ENCODE data around the gene TCERG1L.

The TCERG1L gene

GRCh38 chr10:131227163-131227740, 84.3 kb downstream of the TCERG1L start:
- no peak for DNase-seq (ENCODE audit: low read depth in 2 of 2)

DNA sequence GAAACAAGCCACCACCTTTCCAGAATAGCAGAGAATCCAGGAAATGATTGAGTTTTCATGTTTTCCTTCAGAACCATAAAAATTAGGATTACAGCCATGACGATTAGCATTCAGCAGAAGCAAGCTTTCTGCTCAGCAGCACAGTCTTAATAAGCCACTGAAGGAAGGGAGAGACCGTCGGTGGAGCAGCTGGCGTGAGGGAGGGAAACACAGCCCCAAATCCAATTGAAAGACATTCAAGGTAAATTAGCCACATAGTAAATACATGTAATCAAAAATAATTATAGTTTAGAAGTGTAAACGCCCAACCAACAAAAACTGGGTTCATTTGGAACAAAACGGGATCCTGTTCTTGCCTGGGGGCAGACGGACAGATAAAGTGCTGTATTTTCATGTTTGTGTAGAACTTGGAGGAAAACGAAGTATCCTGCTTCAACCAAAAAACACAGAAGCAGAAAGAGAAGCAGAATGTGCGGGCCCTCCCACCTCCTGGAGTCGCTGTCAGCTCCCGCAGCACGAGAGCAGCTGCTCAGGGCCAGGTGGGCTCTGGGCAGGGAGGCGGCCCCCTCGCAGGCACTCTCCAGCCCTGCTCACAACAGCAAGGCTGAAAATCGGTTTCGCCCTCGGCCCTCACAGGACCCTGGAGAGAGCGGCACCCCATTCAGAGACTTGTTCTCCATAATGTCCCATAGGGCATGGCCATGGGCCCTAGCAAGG, 84.9 kb downstream of the TCERG1L start:
- DNase-seq (ENCODE audit: low read depth in 2 of 2): no peak

GRCh38 chr10:131224106-131224505, 87.4 kb downstream of the TCERG1L start:
- DNase-seq (ENCODE audit: low read depth in 2 of 2): no peak

DNA sequence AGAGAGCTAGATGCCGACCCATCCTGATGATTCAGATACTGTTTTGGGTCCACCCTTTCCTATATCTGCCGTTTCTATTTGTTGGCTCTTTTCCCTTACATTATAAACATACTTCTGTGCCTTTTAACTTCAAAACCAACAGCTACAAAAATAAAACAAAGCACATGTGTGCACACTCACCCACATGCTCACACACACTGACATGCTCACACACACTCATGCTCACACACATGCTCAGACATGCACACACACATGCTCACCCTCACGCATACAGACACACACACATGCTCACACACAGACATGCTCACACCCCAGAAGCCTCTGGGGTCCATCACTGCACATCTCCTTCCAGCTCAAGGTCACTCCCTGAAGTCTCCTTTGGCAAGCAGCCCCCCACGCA, 88.1 kb downstream of the TCERG1L start:
- no peak for DNase-seq (ENCODE audit: low read depth in 2 of 2)

DNA sequence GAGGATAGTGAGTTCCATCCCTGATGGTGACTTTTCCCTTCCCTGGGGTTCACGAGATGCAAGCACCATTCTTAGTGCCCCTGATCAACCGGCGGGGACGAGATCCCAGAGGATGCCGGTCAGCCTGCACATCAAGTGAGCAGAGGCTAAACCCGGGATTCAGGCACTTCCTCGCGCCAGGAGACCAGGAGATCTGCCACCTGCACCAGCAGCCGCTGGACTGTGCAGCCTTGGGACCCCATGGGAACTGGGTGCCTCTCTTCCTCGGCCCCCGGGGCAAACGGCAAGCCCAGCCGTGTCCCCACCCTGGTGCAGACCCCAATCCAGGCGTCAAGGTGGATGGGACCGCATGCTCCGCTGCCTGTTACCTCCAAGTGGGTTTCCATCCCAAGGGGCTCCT, 88.5 kb downstream of the TCERG1L start:
- DNase-seq (ENCODE audit: low read depth in 2 of 2): no peak

- DNase-seq (ENCODE audit: low read depth in 2 of 2): no peak
These were observed 89.8 kb downstream of the TCERG1L start for GRCh38 chr10:131221632-131222277.

- DNase-seq (ENCODE audit: low read depth in 2 of 2): no peak
These were observed 90.8 kb downstream of the TCERG1L start for GRCh38 chr10:131220601-131221171.

DNA sequence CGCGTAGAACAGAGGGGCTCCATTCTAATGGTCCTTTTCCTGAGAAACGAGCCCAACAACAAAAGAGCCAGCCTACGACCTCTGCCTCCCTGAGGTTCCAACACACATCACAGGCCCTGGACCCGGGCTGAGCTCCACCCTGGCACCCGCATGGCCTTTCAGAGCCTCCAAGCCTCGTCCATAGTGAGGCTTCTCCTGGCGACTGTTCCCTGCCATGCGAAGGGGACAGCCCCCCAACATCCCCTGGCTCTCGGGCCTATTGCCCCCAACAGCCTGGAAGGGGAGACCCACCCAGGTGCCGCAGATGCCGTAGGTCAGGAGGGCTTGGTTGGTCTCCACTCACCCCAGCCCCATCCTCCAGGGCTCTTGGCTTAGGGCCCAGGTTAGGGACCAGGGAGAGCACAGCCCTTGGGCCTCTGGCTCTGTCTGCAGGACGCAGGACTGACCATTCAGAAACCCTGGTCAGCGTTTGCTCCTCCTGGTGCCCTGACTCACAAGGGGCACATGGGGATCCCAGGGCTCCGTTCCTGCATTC, 91.5 kb downstream of the TCERG1L start:
- no peak for DNase-seq (ENCODE audit: low read depth in 2 of 2)

DNA sequence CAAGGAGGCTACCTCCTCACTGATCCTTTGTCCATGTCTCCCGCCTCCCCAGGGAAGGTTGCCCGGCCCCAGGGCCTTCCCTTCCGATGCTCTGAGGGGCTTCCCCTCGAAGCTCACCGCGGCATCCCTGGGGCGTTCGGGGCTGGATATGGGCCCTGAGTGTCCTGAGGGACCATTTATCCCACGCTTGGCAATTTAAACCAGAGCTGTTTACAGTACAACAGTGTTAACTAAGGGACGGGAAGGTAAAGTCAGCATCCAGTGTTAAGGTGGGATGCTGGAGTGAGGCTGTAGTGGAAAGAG, 92.0 kb downstream of the TCERG1L start:
- DNase-seq (ENCODE audit: low read depth in 2 of 2): no peak

DNA sequence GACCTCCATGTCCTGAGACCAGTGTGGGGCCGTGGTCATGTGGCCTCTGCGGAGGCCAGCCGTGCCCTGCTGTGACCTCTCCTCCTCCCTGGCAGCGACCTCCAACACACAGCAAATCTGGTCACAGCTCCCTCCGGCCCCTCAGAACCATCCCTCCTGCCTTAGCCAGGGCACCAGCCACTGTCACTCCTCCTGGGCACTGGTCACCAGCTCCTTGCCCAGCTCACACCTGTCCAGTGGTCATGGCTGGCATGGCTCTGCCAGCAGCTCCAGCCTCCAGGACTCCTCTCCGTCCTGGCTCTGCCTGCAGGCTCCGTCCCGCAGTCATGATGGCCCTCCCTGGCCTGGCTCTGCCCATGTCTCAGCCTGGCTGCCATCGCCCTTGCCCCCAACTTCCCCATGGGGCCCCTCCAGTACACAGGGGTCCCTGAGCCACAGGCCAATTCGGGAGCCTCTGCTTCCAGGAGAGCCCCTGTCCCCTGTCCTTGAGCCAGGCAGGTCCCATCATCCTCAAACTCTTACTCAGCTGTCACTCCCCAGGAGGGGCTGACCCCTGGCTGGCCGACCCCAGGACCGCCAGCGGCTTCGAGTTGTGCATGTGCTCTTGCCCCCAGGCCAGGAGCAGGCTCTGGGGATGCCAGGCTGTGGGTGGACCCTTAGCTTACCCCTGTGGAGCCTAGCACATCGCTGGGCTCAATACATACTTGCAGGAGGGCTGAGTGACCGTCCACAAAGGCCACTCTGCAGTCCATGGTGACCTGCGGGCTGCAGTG, 92.5 kb downstream of the TCERG1L start:
- no peak for DNase-seq (ENCODE audit: low read depth in 2 of 2)

DNA sequence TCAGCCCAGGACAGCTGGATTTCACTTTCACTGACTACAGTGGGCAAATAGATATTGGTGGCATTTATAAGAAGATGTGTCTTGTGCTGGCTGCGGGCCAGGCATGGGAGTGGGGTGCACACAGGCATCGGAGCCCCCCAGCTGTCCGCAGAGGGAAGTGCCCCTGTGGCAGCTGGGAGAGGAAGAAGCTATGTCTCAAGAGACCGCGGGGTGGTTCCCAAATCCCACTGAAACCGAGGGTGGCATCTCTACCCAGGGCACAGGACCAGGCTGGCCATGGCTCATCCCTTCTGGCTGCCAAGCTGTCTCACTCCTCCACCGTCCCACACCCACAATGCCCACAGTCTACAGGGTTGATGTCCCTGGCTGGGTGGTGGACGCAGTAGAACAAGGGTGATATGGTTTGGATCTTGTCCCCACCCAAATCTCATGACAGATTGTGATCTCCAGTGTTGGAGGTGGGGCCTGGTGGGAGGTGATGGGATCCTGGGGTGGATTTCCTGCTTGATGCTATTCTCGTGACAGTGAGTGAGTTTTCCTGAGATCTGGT, 94.8 kb downstream of the TCERG1L start:
- no peak for DNase-seq (ENCODE audit: low read depth in 2 of 2)

DNA sequence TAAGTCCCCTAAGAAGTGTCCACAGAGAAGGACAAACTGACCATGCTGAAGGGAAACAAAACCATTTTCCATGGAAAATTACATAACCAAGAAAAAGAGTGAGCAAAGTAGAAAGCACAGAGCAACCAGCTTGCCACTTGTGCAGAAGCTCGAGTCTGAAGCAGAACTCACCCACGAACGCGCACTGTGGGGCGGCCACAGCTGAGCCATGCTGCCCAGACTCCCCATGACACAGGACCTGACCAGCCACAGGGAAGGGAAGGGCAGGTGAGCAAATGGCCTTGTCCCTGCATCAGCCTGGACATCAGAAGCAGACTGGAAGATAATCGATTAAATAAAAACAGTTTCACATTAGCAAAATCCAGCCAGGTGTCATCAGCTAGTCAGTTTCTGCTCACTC, 95.7 kb downstream of the TCERG1L start:
- DNase-seq (ENCODE audit: low read depth in 2 of 2): no peak

DNA sequence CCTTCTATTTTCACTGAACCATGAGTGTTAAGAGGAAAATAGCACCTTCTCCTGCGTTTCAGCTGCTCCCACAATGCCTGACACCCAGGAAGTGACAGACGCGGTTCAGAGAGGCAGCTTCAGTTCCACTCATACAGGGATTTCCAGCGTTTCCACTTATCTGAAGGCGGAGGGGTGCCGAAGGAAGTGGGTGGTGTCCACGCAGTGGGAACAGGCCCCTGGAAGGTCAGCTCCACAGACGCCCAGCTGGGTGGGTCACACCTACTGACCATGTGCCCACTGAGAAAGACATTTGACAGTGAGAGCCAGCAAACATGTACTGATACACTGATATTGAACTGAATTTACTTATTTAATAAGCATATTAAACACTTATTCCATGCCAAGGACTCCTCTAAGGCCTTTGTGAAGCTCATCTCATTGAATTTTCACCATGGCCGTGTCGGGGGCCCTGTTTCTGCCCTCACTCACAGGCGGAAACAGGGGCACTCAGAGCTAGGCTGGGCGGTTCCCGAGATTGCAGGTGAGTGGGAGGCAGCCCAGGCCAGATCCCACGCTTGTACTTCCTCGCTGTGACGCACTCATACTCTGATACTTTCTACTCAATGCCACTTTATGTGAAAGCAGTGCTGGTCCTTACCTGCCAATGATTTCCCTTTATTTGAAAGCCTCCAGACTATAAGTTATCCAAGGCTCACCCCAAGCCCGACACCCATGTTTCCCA, 96.8 kb downstream of the TCERG1L start:
- no peak for DNase-seq (ENCODE audit: low read depth in 2 of 2)

- DNase-seq (ENCODE audit: low read depth in 2 of 2): no peak
These were observed 97.6 kb downstream of the TCERG1L start for GRCh38 chr10:131213741-131214505.

DNA sequence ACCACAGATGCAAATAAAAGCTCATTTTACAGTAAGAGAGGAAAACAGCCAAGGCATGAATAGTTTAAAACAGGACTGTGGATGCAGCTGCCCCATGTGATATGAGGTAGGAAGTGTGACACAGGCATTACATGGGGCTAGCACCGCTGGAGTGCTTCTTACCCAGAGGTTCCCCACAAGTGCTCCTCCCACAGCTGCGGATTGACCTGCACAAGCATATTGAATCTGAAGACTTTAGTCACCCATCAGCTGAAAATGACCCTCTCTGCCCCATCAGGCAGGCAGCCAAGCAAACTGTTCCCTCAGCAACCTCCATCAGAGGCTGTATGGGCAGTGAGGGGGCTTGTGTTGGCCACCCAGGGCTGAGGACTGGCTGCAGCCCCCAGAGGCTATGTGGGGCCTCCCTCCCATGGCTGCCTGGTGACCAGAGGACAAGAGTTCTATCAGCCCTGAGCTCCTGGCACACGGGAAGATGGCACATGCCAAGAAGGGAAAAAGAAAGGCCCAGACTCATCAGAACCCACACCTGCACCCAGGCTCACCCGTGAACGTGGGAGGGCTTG, 98.7 kb downstream of the TCERG1L start:
- DNase-seq (ENCODE audit: low read depth in 2 of 2): no peak

DNA sequence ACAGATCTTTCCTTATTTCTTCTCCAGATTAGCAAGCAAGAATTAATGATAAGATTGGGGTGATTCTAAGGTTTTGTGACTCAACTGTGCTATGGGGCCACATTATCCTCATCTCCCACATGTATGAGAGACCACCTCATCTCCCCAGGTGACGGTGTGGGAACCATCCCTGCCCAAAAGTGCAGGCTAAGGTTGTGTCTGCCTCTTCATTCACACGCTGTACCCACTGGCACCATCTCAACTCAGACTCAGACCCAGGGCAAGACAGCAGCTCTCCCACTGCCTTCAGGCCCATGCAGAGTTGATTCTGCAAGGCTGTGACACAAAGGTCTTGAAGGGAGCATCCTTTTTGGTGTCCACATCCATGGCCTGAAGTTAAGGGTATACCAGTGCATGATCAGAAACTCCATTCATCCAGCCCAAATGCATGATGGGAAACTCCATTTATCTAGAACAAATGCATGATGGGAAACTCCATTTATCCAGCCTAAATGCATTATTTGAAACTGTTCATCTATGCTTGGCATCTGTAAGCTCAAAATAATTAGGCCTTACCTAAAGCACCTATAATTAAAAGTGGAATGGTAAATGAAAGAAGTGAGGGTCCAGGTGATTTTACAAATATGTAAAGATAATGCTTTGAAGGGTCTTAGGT, 99.4 kb downstream of the TCERG1L start:
- DNase-seq (ENCODE audit: low read depth in 2 of 2): no peak

DNA sequence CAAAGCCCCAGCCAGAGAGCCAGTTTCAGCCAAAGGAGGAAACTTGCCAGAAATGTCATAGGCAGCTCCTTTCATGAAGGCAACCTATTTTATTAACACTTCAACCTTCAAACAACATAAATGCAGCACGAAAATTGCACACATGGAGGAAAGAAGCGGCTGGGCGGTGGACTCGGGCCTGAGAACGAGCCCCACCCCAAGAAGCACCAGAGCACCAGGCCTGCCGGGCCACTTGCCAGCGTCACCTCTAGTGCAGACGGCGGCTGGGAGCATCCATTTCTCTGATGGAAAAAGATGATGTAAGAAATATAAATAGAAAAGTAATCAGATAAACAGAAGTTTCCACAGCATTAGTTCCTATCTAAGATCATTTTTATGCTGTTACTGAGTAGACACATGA, 100.0 kb downstream of the TCERG1L start:
- DNase-seq (ENCODE audit: low read depth in 2 of 2): no peak

GRCh38 chr10:131211146-131211545, 100.4 kb downstream of the TCERG1L start:
- no peak for DNase-seq (ENCODE audit: low read depth in 2 of 2)

DNA sequence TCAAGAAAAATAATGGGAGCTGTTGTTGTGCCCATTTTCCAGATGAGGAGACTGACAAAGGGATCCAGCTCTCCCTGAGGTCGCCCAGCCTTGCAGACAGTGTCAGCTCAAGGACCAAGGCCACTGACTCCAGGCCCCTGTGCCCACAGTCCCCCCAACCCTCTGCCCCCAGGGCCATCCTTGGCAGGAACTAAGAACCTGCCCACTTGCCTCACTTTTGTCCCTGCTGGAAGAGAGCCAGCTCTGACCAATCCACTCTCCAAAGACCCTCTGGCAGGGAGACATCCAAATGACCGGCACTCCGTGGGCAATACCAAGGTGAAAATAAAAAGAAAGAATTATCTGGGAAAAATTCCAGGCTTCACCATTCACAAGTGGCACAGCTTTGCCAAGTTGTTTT, 101.3 kb downstream of the TCERG1L start:
- no peak for DNase-seq (ENCODE audit: low read depth in 2 of 2)
